NCI-H1417 treated with DMSO at 0.1 percent for 48 hours (cell line): ENCODE data around the gene TSPAN4.

Source experiments
- DNase-seq: peaks from one replicate; lab custom pipeline; 2025; lab: John Stamatoyannopoulos, UW

TSPAN4 gene

GRCh38 chr11:850775-851763 is 8.4 kb downstream of the TSPAN4 start:
- DNase-seq = no peak

GRCh38 chr11:852762-853161 is 10.1 kb downstream of the TSPAN4 start:
- no peak for DNase-seq

- no peak for DNase-seq
These were observed 11.2 kb downstream of the TSPAN4 start for GRCh38 chr11:853682-854448.

- no peak for DNase-seq
These were observed 12.1 kb downstream of the TSPAN4 start for GRCh38 chr11:854601-855329.

GRCh38 chr11:855330-855674 is 12.7 kb downstream of the TSPAN4 start:
- DNase-seq = no peak

GRCh38 chr11:855796-856195 is 13.1 kb downstream of the TSPAN4 start:
- no peak for DNase-seq

GRCh38 chr11:856397-856796 is 13.7 kb downstream of the TSPAN4 start:
- DNase-seq = no peak

- DNase-seq = no peak
These were observed 15.6 kb downstream of the TSPAN4 start for GRCh38 chr11:858053-858761.

- no peak for DNase-seq
These were observed 16.2 kb downstream of the TSPAN4 start for GRCh38 chr11:858762-859339.

- no peak for DNase-seq
These were observed 16.9 kb downstream of the TSPAN4 start for GRCh38 chr11:859394-860131.

GRCh38 chr11:860234-861104 is 17.8 kb downstream of the TSPAN4 start:
- no peak for DNase-seq

GRCh38 chr11:861105-861479 is 18.4 kb downstream of the TSPAN4 start:
- DNase-seq = peak; percentile 7

GRCh38 chr11:862081-862661 is 19.5 kb downstream of the TSPAN4 start:
- no peak for DNase-seq

- no peak for DNase-seq
These were observed 20.0 kb downstream of the TSPAN4 start for GRCh38 chr11:862696-863022.

GRCh38 chr11:863023-863909 is 20.6 kb downstream of the TSPAN4 start:
- no peak for DNase-seq

GRCh38 chr11:863910-864827 is 21.5 kb downstream of the TSPAN4 start:
- DNase-seq = no peak

- no peak for DNase-seq
These were observed 22.2 kb downstream of the TSPAN4 start for GRCh38 chr11:864898-865297.
